IgD-negative memory B cell (primary cell): Measurements from ENCODE around the gene PDGFD. TPM values are rescaled to one million over a fixed set of nuclear protein-coding genes. Genes with fewer than 3 reads are reported as not detected.

Experiments used
- H3K27ac Mint-ChIP-seq, 3 donors: one replicate each; pipeline ENCODE4 v1.8.0; 2020 to 2022; ENCODE audit warnings: mild to moderate bottlenecking in 3 of 3, mixed read lengths in 3 of 3, moderate library complexity in 1 of 3
- H3K27me3 Mint-ChIP-seq: one replicate; pipeline ENCODE4 v1.8.0; 2021; ENCODE audit warnings: mixed read lengths
- H3K36me3 Mint-ChIP-seq: one replicate; pipeline ENCODE4 v1.8.0; 2020; ENCODE audit warnings: mild to moderate bottlenecking, mixed read lengths
- H3K4me1 Mint-ChIP-seq, 3 donors: one replicate each; pipeline ENCODE4 v1.8.0; 2020 to 2022; ENCODE audit warnings: mixed read lengths in 3 of 3, mild to moderate bottlenecking in 1 of 3
- H3K4me3 Mint-ChIP-seq, 4 donors: one replicate each; pipeline ENCODE4 v1.8.0; 2020 to 2022; ENCODE audit warnings: mild to moderate bottlenecking in 4 of 4, mixed read lengths in 4 of 4, moderate library complexity in 3 of 4
- H3K9me3 Mint-ChIP-seq, 3 donors: one replicate each; pipeline ENCODE4 v1.8.0; 2020 to 2021; ENCODE audit warnings: mixed read lengths in 3 of 3, mild to moderate bottlenecking in 1 of 3
- polyA plus RNA-seq: library from polyadenylated mRNA; unstranded; fragments of 300-500 nt; fragmentation: Illumina TruSeq; gene quantifications from one replicate; pipeline ENCODE4 v1.2.3, GENCODE V29; 2021

PDGFD gene
- polyA plus RNA-seq, 1 donor from 2014 or later, result 2.3 TPM

- peak overlapping the region in 2 of 4 donors; percentile 44 to 63 for H3K4me3 Mint-ChIP-seq
- no peak overlapping the region for H3K27ac Mint-ChIP-seq
- no peaks in the 10 kb centered on the region for H3K27me3 Mint-ChIP-seq
- no peaks in the 10 kb centered on the region for H3K36me3 Mint-ChIP-seq
- H3K9me3 Mint-ChIP-seq, result no peaks in the 10 kb centered on the region
- peaks cover 0 to 4% (median 0%) of the 10 kb centered on the region in 3 donors for H3K4me1 Mint-ChIP-seq
Measured at GRCh38 chr11:104093426-104094280, 70.3 kb downstream of the PDGFD start.

DNA sequence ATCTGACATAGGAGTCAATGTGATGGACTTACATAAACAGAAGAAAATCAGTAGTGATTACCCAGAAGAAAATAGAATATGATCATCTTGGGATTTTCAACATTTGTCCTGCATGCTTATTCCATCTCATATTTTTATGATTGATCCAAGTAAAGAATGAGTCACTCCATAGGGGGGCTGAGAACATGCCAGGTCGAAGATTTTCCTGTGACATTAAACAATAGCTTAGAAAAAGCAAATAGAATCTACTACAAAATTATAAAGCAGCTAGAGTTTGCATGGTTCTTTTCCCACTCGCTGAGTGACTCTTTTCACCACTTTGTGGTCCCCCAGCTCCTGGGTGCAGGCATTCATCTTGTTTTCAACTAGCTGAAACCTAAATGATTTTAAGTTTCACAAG lies 71.2 kb downstream of the PDGFD start:
- Mint-ChIP-seq H3K4me3 (no peak overlapping the region), H3K27ac (no peak overlapping the region), H3K27me3 (no peaks in the 10 kb centered on the region), H3K4me1 (peaks cover 0 to 4% (median 0%) of the 10 kb centered on the region in 3 donors), H3K36me3 (no peaks in the 10 kb centered on the region), H3K9me3 (no peaks in the 10 kb centered on the region)

DNA sequence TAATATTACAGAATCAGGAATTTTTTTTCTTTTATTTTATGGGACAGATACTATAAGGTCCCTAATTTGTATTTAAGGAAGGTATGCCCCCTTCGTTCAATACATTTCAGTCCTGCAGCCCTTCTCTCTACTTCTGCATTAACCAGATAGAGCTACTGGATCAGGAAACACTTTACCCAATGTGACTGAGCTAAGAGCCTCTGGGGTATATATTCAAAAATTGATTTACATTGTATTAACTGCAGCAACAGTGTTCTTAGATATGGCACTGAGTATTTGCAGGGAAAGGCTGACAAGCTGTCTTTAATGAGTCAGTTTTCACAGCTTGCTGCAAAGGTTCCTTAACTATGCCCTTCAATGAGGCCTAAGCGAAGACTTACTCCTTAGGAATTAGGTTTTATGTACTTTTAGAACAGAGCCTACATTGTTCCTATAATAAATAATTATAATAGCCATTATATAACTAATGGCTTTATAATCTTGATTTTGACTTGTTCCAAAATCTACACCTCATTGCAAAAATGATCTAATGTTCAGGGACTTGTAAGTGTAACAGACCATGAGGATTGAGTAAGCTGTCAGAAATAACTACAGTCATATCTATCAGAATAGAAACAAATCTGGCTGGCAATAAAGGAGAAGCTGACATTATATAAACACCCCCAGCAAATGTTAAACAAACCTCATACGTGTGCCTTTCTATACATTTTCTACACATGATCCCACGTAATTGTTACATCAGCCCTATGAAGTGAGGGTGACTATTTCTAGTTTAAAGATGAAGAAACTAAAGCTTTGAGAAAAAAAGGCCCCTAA lies 72.5 kb downstream of the PDGFD start:
- peaks cover 0 to 4% (median 0%) of the 10 kb centered on the region in 3 donors for H3K4me1 Mint-ChIP-seq
- no peak overlapping the region for H3K4me3 Mint-ChIP-seq

GRCh38 chr11:104090767-104091166 lies 73.2 kb downstream of the PDGFD start:
- Mint-ChIP-seq H3K27ac (no peak overlapping the region), H3K4me3 (no peak overlapping the region), H3K36me3 (no peaks in the 10 kb centered on the region), H3K27me3 (no peaks in the 10 kb centered on the region), H3K9me3 (no peaks in the 10 kb centered on the region), H3K4me1 (peaks cover 0 to 4% (median 0%) of the 10 kb centered on the region in 3 donors)

More for the DNA sequence above, 72.5 kb downstream of the PDGFD start:
- no peaks in the 10 kb centered on the region for H3K36me3 Mint-ChIP-seq
- H3K27me3 Mint-ChIP-seq, result no peaks in the 10 kb centered on the region
- H3K27ac Mint-ChIP-seq, result no peak overlapping the region
- H3K9me3 Mint-ChIP-seq, result no peaks in the 10 kb centered on the region

DNA sequence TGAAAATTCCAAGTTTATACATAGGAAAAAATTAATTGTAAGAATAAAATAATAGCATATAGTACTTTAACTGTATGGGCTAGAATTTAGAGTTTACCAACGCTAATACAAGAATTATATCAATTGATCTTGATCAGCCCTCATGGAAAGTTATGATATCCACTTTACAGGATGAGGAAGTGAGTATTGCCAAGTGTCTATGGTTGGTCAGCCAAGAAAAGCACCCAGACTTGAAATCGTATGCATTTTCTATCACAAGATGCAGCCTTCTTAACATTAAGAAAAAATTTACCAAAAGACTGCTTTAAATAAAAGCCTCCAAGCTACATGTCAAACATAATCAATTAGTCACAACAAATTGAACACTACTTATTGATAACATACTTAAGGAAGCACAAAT lies 74.5 kb downstream of the PDGFD start:
- Mint-ChIP-seq H3K9me3 (no peaks in the 10 kb centered on the region), H3K4me3 (no peak overlapping the region), H3K27me3 (no peaks in the 10 kb centered on the region), H3K36me3 (no peaks in the 10 kb centered on the region), H3K4me1 (peaks cover 0 to 4% (median 0%) of the 10 kb centered on the region in 3 donors), H3K27ac (no peak overlapping the region)

DNA sequence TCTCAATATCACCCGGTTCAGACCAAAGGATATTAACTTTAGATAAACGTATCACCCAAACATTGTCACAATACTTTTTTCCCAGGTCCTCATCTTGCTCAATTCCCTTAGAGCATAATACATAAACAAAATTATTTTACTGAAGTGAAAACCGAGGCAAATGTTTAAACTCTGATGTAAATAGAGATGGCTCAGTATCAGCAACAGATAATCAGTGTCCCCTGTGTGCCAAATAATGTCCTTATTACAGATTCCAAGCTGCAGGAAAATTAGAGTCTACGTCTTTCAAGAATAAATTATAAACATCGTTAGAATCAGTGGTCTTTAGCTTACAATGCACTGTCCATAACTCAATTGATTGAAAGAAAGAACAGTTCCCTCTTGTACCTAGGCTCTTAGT lies 77.3 kb downstream of the PDGFD start:
- Mint-ChIP-seq H3K4me1 (peaks cover 0 to 4% (median 0%) of the 10 kb centered on the region in 3 donors), H3K27ac (peak overlapping the region in 1 of 3 donors; percentile 52), H3K36me3 (no peaks in the 10 kb centered on the region), H3K4me3 (no peak overlapping the region), H3K27me3 (no peaks in the 10 kb centered on the region), H3K9me3 (no peaks in the 10 kb centered on the region)

- Mint-ChIP-seq H3K4me3 (no peak overlapping the region), H3K36me3 (no peaks in the 10 kb centered on the region), H3K27ac (peak overlapping the region in 1 of 3 donors; percentile 23), H3K27me3 (peaks cover 5% of the 10 kb centered on the region), H3K9me3 (no peaks in the 10 kb centered on the region), H3K4me1 (peaks cover under 1 to 18% (median 13%) of the 10 kb centered on the region in 3 donors)
Measured at GRCh38 chr11:104078995-104079394, 85.0 kb downstream of the PDGFD start.

DNA sequence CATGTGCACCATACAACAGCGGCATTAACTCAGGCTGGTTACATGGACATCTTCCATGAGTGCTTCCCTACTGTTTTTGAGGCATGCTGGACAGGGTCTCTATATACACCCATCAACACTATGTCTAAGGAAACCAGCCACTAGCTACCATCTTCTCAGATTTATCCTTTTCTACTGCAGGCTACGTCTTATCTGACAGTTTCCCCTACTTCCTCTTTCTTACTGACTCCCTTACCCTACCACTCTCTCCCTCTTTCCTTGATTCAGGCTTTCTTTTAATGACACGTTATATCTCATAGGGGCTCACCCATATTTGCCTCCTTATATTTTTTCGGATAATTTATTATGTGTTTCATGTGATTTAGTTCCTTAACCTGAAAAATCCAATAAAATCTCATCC lies 85.7 kb downstream of the PDGFD start:
- Mint-ChIP-seq H3K4me1 (peaks cover 5 to 23% (median 19%) of the 10 kb centered on the region in 3 donors), H3K9me3 (no peaks in the 10 kb centered on the region), H3K36me3 (no peaks in the 10 kb centered on the region), H3K27ac (no peak overlapping the region), H3K27me3 (peaks cover 5% of the 10 kb centered on the region), H3K4me3 (no peak overlapping the region)

- Mint-ChIP-seq H3K9me3 (no peaks in the 10 kb centered on the region), H3K4me3 (no peak overlapping the region), H3K4me1 (peaks cover 5 to 23% (median 19%) of the 10 kb centered on the region in 3 donors), H3K27ac (no peak overlapping the region), H3K27me3 (peaks cover 5% of the 10 kb centered on the region), H3K36me3 (no peaks in the 10 kb centered on the region)
Measured at GRCh38 chr11:104076455-104076854, 87.5 kb downstream of the PDGFD start.

- Mint-ChIP-seq H3K9me3 (no peaks in the 10 kb centered on the region), H3K4me3 (peak overlapping the region in 3 of 4 donors; percentile 1 to 35 (median 2)), H3K4me1 (peaks cover 5 to 23% (median 19%) of the 10 kb centered on the region in 3 donors), H3K27me3 (peaks cover 5% of the 10 kb centered on the region), H3K36me3 (no peaks in the 10 kb centered on the region), H3K27ac (peak overlapping the region in 1 of 3 donors; percentile 24)
Measured at GRCh38 chr11:104075706-104076105, 88.2 kb downstream of the PDGFD start.

DNA sequence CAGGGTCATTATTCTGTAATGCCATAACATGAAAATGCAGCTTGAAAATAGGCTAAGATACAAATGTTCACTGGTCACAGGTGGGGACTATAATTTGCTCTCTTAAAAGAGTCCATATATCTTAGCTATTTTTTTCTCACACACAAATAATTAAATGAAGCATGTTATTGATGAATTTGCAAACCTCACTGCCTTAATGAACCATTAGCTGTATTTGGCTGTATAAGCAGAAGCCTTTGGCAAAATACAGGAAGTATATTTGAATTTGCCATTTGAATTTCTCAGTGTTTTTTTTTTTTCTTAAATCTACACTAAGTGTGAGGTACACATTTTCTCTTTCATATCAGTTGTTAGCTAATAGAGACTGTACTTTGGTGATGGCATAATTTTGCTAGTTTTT lies 88.9 kb downstream of the PDGFD start:
- H3K36me3 Mint-ChIP-seq, result no peaks in the 10 kb centered on the region
- H3K4me1 Mint-ChIP-seq, result peaks cover 5 to 23% (median 19%) of the 10 kb centered on the region in 3 donors
- peaks cover 5% of the 10 kb centered on the region for H3K27me3 Mint-ChIP-seq
- no peak overlapping the region for H3K4me3 Mint-ChIP-seq
- H3K9me3 Mint-ChIP-seq, result no peaks in the 10 kb centered on the region
- H3K27ac Mint-ChIP-seq, result no peak overlapping the region

DNA sequence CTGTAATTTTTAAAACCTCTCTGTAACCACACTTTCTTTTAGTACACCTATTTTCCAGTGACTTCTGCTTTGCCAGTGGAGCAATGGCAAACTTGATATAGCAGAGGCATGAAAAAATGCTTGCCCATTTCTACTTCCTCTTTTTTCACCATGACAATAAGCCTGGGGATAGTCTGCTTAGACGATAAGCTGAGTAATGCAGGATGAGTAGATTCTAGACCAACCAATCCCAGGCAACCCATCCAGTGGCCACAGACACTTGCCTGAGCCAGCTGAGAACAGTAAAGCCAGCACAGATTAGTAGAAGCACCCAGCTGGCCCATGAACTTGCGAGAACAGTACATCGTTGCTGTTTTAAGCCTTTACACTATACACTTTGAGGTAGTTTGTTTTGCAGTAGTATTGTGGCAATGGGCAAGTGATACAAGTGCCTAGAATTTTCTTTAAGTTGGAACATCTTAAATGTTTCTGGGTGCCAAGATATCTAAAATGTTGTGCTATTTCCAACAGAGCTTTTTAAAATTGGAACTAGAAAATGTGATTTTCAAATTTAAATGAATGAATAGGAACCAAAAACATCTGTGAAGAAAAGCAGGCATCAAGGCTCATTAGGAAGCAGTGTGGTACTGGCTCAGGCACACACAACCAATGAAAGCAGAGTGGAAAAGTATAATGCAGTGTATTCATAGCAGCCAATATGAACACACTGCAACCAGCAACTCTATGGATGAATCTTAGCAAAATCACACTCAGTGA lies 89.8 kb downstream of the PDGFD start:
- no peaks in the 10 kb centered on the region for H3K36me3 Mint-ChIP-seq
- H3K27ac Mint-ChIP-seq, result no peak overlapping the region
- H3K27me3 Mint-ChIP-seq, result peaks cover 5% of the 10 kb centered on the region
- H3K4me1 Mint-ChIP-seq, result peaks cover 5 to 23% (median 19%) of the 10 kb centered on the region in 3 donors
- no peaks in the 10 kb centered on the region for H3K9me3 Mint-ChIP-seq
- peak overlapping the region in 1 of 4 donors; percentile 44 for H3K4me3 Mint-ChIP-seq

DNA sequence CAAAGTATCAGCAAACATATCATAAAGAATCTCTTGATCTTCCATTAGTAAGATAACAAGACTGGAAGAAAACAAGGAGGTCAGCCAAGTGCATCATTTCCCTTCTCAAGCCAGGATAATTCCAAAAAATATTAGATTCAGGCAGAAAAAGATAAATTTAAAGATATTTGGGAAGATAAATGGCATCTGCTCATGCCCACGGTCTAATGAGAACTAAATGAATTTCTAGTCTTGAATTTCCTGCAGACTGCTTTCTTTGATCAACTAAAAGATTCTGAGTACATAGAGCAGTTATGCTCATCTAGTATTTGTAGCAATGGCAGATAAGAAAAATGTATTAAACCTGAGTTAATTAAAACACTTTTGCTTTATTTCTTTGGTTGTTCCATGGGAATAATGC lies 96.4 kb downstream of the PDGFD start:
- Mint-ChIP-seq H3K27me3 (no peaks in the 10 kb centered on the region), H3K27ac (no peak overlapping the region), H3K36me3 (no peaks in the 10 kb centered on the region), H3K9me3 (peaks cover 0 to 2% (median 0%) of the 10 kb centered on the region in 3 donors), H3K4me3 (no peak overlapping the region), H3K4me1 (peaks cover 0 to 5% (median 4%) of the 10 kb centered on the region in 3 donors)

DNA sequence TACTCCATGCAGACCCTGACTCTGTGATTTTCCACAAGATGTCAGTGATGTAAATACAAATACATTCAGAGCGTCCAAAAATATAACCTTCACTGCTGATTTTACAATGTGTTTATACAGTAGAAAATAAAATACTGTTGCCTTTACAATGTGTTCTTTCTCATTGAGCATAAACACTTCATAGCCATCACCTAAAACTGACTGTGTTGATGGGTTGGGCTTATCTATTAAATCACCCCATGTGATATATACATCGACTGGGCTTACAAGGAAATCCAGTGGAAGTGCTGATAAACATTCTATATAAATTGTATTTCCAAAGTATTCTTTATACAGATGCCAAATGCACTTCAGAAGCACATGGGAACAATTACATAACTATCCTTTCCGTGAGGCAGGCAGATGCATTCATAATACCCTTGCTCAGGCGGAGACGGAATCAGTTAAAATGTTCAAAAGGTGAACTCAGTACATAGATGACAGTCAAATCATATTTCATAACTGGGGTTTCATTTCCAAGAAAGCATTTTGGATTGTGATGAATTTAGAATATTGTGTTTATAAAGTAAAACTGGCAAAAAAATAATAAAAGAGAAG lies 99.8 kb downstream of the PDGFD start:
- Mint-ChIP-seq H3K9me3 (peaks cover 0 to 2% (median 0%) of the 10 kb centered on the region in 3 donors), H3K27ac (no peak overlapping the region), H3K4me3 (no peak overlapping the region), H3K27me3 (no peaks in the 10 kb centered on the region), H3K36me3 (no peaks in the 10 kb centered on the region), H3K4me1 (peaks cover 0 to 7% (median 4%) of the 10 kb centered on the region in 3 donors)
